ENCODE data around the gene NRG2.

DNA sequence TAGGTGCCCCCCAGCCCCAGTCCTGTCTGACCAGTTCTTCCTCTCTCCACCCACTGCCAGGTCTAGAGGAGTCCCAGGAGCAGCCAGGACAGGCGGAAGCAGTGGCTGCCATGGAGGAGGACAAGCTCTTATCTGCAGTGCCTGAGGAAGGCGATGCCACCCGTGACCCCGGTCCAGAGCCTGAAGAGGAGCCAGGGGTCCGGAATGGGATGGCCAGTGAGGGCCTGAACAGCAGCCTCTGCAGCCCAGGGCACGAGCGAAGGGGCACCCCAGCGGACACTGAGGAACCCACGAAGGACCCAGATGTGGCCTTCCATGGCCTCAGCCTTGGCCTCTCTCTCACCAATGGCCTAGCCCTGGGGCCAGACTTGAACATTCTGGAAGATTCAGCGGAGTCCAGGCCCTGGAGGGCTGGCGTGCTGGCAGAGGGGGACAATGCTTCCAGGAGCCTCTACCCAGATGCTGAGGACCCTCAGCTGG lies 233.7 kb downstream of the NRG2 start:
- TF ChIP-seq, protein P1, sequence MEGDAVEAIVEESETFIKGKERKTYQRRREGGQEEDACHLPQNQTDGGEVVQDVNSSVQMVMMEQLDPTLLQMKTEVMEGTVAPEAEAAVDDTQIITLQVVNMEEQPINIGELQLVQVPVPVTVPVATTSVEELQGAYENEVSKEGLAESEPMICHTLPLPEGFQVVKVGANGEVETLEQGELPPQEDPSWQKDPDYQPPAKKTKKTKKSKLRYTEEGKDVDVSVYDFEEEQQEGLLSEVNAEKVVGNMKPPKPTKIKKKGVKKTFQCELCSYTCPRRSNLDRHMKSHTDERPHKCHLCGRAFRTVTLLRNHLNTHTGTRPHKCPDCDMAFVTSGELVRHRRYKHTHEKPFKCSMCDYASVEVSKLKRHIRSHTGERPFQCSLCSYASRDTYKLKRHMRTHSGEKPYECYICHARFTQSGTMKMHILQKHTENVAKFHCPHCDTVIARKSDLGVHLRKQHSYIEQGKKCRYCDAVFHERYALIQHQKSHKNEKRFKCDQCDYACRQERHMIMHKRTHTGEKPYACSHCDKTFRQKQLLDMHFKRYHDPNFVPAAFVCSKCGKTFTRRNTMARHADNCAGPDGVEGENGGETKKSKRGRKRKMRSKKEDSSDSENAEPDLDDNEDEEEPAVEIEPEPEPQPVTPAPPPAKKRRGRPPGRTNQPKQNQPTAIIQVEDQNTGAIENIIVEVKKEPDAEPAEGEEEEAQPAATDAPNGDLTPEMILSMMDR (IDR thresholded peaks at IDR 0.05; ENCODE audit: insufficient read depth, low read length): no peak
- TF ChIP-seq, protein P2, sequence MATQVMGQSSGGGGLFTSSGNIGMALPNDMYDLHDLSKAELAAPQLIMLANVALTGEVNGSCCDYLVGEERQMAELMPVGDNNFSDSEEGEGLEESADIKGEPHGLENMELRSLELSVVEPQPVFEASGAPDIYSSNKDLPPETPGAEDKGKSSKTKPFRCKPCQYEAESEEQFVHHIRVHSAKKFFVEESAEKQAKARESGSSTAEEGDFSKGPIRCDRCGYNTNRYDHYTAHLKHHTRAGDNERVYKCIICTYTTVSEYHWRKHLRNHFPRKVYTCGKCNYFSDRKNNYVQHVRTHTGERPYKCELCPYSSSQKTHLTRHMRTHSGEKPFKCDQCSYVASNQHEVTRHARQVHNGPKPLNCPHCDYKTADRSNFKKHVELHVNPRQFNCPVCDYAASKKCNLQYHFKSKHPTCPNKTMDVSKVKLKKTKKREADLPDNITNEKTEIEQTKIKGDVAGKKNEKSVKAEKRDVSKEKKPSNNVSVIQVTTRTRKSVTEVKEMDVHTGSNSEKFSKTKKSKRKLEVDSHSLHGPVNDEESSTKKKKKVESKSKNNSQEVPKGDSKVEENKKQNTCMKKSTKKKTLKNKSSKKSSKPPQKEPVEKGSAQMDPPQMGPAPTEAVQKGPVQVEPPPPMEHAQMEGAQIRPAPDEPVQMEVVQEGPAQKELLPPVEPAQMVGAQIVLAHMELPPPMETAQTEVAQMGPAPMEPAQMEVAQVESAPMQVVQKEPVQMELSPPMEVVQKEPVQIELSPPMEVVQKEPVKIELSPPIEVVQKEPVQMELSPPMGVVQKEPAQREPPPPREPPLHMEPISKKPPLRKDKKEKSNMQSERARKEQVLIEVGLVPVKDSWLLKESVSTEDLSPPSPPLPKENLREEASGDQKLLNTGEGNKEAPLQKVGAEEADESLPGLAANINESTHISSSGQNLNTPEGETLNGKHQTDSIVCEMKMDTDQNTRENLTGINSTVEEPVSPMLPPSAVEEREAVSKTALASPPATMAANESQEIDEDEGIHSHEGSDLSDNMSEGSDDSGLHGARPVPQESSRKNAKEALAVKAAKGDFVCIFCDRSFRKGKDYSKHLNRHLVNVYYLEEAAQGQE (IDR thresholded peaks at IDR 0.05; ENCODE audit: insufficient replicate concordance, low read depth): no peak
- TF ChIP-seq POLR2AphosphoS5 (IDR thresholded peaks at IDR 0.05; ENCODE audit: low read depth): no peak

Data from HL-60 (cell line).